SW 1271 (cell line): Measurements from ENCODE around the gene CCDC192.

Experiments
- DNase-seq, 2 experiments: peaks; one replicate each; lab custom pipeline; 2025; lab: John Stamatoyannopoulos, UW

The CCDC192 gene

GRCh38 chr5:127985811-127986325, 282.7 kb downstream of the CCDC192 start:
- no peak for DNase-seq

DNA sequence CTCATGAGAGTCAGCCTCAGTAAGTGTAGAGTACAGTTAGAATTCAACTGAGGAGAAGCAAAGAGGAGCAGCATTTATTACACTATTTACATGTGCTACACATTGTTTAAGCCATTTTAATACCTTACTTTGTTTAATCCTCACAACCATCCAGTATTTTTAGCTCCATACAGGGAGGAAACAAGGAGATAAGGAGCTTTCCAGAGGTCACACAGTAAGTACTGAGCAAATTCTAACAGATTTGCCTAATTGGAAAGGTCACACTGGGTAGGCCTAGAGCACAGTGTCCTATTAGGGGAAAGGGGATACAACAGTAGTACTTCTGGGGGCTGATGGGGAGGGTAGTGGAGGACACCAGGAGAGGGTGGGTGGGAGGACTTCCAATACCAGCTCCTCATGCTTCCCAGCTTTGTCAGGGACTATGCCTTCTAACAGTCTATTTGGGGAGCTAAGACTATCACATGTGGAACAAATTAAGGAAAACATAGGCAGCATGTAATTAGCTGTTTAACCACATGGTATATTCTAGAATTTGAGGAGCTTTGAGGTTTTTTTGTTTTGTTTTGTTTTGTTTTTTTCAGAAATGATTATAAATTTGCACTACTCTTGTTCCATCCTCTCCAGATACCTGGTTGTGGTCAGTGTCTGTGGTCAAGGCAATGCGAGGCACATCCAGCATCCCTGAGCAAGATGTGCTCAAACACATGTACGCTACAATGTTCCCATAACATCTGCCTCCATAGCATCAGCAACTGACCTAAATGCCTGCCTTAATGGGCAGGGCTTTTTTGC, 284.4 kb downstream of the CCDC192 start:
- no peak for DNase-seq

DNA sequence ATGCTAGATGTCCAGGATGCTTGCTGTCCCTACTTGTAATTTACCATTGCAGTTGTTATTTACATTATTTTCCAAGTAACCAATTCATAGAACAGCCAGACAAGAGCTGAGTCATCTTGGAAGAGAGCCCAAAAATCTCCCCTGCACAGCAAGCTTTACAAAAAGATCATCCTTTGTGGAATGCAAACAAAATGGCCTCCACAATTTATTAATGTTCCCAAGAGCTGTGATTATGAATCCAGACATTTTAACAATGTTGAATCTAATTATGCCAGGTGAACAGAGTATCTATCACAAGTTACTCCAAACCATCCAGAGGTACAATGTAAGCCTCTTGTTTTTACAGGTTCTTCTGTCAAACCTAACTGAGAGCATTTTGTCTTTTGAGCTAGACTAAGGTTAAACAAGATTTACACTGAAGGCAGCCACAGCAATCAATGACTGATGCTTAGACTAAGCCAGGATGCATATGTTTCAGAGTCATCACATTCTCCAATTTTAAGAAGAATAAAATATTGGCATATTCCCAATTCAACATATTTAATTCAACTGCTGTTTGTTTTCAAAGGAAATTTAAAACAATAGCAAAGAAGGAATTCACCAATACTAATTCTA, 285.1 kb downstream of the CCDC192 start:
- DNase-seq = peak; percentile 16 to 75
